HEK293 (cell line): ENCODE results near the gene DDX54.

Source experiments
- CTCF ChIA-PET: fragments of 350-600 bp; formaldehyde crosslinking; extraction: SDS; loops from one replicate; lab custom pipeline; 2021; ENCODE audit warnings: antibody characterized with exemption; lab: Yijun Ruan, JAX
- POLR2A ChIA-PET: fragments of 300-600 bp; formaldehyde crosslinking; extraction: SDS; loops from one replicate; lab custom pipeline; 2020; ENCODE audit warnings: antibody characterized with exemption, inconsistent platforms; lab: Yijun Ruan, JAX
- H3K27ac ChIP-seq: fragments of 200-500 bp; sonication (Bioruptor generic); 2 replicates; pipeline ENCODE4 v1.5.1; 2014; ENCODE audit warnings: low read depth, low read length, control low read depth, inconsistent platforms; ENCODE audit errors: extremely low read depth
- H3K36me3 ChIP-seq, 2 experiments: fragments of 200-500 bp in 1 of 2; sonication (Bioruptor generic) in 1 of 2; 1 replicate in 1 of 2; 2 replicates in 1 of 2; pipeline ENCODE4 v1.5.1; 2014 to 2017; ENCODE audit warnings: inconsistent platforms in 2 of 2, low read length in 2 of 2; ENCODE audit not compliant: control insufficient read depth in 2 of 2, insufficient read depth in 1 of 2
- H3K4me1 ChIP-seq: fragments of 200-500 bp; sonication (Bioruptor generic); 2 replicates; pipeline ENCODE4 v1.5.1; 2014; ENCODE audit warnings: mild to moderate bottlenecking, low read length, inconsistent platforms; ENCODE audit not compliant: control insufficient read depth, insufficient read depth
- H3K4me3 ChIP-seq: 2 replicates; pipeline ENCODE4 v1.5.1; 2011; ENCODE audit warnings: low read depth, mild to moderate bottlenecking, control low read depth, low read length, moderate library complexity
- H3K9me3 ChIP-seq: fragments of 200-500 bp; sonication (Bioruptor generic); 2 replicates; pipeline ENCODE4 v1.5.1; 2014; ENCODE audit warnings: low read depth, low read length, inconsistent platforms; ENCODE audit not compliant: control insufficient read depth, insufficient read depth
- MZF1 ChIP-seq: fragments of 450-650 bp; formaldehyde crosslinking; IDR thresholded peaks from 2 replicates; pipeline ENCODE4 v1.5.1; 2017; ENCODE audit warnings: missing biosample characterization, missing genetic modification characterization, borderline replicate concordance
- OVOL3 ChIP-seq: fragments of 450-650 bp; formaldehyde crosslinking; IDR thresholded peaks from 2 replicates; pipeline ENCODE4 v1.5.1; 2016; ENCODE audit warnings: missing biosample characterization, missing genetic modification characterization
- REPIN1 ChIP-seq: fragments of 450-650 bp; formaldehyde crosslinking; IDR thresholded peaks from 2 replicates; pipeline ENCODE4 v1.5.1; 2017; ENCODE audit warnings: missing biosample characterization, missing genetic modification characterization, low read depth
- SALL2 ChIP-seq: fragments of 450-650 bp; formaldehyde crosslinking; IDR thresholded peaks from 2 replicates; pipeline ENCODE4 v1.5.0; 2017; ENCODE audit warnings: missing biosample characterization, mild to moderate bottlenecking, missing genetic modification characterization, borderline replicate concordance
- SETDB1 ChIP-seq: IDR thresholded peaks from one replicate; pipeline ENCODE4 v1.6.1; 2017; ENCODE audit warnings: mild to moderate bottlenecking, low read length, moderate library complexity, mixed read lengths; ENCODE audit not compliant: insufficient read length
- ZBTB1 ChIP-seq: fragments of 450-650 bp; formaldehyde crosslinking; IDR thresholded peaks from 2 replicates; pipeline ENCODE4 v1.5.1; 2016; ENCODE audit warnings: missing biosample characterization, missing genetic modification characterization
- ZBTB20 ChIP-seq: fragments of 450-650 bp; formaldehyde crosslinking; IDR thresholded peaks from 2 replicates; pipeline ENCODE4 v1.5.1; 2016; ENCODE audit warnings: missing biosample characterization, missing genetic modification characterization
- ZNF221 ChIP-seq: fragments of 450-650 bp; formaldehyde crosslinking; IDR thresholded peaks from 2 replicates; pipeline ENCODE4 v1.5.1; 2017; ENCODE audit warnings: missing biosample characterization, missing genetic modification characterization, borderline replicate concordance
- ZNF23 ChIP-seq: fragments of 450-650 bp; formaldehyde crosslinking; IDR thresholded peaks from 2 replicates; pipeline ENCODE4 v1.5.1; 2016; ENCODE audit warnings: missing biosample characterization, missing genetic modification characterization, borderline replicate concordance
- ZNF335 ChIP-seq: fragments of 450-650 bp; formaldehyde crosslinking; conservative IDR thresholded peaks from 2 replicates; pipeline ENCODE4 v1.5.1; 2016; ENCODE audit warnings: missing biosample characterization, missing genetic modification characterization
- ZNF37A ChIP-seq: fragments of 450-650 bp; IDR thresholded peaks from 2 replicates; pipeline ENCODE4 v1.5.1; 2018; ENCODE audit warnings: missing biosample characterization, missing genetic modification characterization
- ZNF391 ChIP-seq: fragments of 450-650 bp; formaldehyde crosslinking; IDR thresholded peaks from 2 replicates; pipeline ENCODE4 v1.5.1; 2016; ENCODE audit warnings: low read depth, missing biosample characterization, missing genetic modification characterization, borderline replicate concordance
- ZNF394 ChIP-seq: fragments of 450-650 bp; formaldehyde crosslinking; IDR thresholded peaks from 2 replicates; pipeline ENCODE4 v1.5.1; 2016; ENCODE audit warnings: missing biosample characterization, missing genetic modification characterization, mild to moderate bottlenecking, moderate library complexity, borderline replicate concordance
- ZNF561 ChIP-seq: fragments of 450-650 bp; IDR thresholded peaks from 2 replicates; pipeline ENCODE4 v1.5.1; 2018; ENCODE audit warnings: missing biosample characterization, missing genetic modification characterization, borderline replicate concordance
- ZNF768 ChIP-seq: fragments of 450-650 bp; formaldehyde crosslinking; IDR thresholded peaks from 2 replicates; pipeline ENCODE4 v1.5.1; 2018; ENCODE audit warnings: missing biosample characterization, mild to moderate bottlenecking, missing genetic modification characterization
- TF ChIP-seq, protein P1 (sequence below): fragments of 450-650 bp; formaldehyde crosslinking; IDR thresholded peaks from 2 replicates; pipeline ENCODE4 v1.5.1; 2016; ENCODE audit warnings: missing biosample characterization, missing genetic modification characterization
- TF ChIP-seq, protein P2 (sequence below): fragments of 450-650 bp; formaldehyde crosslinking; IDR thresholded peaks from 2 replicates; pipeline ENCODE4 v1.5.1; 2016; ENCODE audit warnings: missing biosample characterization, missing genetic modification characterization
- TF ChIP-seq, protein P3 (sequence below): fragments of 450-650 bp; formaldehyde crosslinking; IDR thresholded peaks from 2 replicates; pipeline ENCODE4 v1.5.1; 2016; ENCODE audit warnings: missing biosample characterization, missing genetic modification characterization

Gene DDX54

DNA sequence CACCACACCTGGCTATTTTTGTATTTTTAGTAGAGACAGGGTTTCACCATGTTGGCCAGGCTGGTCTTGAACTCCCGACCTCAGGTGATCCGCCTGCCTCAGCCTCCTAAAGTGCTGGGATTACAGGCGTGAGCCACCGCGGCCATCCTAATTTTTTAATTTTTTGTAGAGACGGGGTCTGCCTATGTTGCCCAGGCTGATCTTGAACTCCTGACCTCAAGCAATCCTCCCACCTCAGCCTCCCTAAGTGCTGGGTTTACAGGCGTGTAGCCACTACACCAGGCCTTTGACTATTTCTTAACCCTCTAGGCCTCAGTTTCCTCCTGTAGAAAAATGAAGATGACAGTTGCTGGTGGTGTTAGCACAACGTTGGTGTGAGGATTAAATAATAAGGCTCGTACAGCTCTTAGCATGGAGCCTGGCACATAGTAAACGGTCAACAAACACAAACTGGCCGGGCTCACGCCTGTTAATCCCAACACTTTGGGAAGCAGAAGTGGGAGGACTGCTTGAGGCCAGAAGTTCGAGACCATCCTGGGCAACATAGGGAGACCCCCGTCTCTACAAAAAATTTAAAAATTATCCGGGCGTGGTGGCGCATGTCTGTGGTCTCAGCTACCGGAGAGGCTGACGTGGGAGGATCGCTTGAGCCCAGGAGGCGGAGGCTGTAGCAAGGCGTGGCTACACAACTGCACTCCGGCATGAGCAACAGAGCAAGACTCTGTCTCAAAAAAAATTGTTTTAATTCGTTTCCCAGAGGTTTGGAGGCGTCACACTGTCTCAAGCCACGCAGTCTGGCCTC is 979 bp downstream of the DDX54 start (continued):
- TF ChIP-seq, protein P1, sequence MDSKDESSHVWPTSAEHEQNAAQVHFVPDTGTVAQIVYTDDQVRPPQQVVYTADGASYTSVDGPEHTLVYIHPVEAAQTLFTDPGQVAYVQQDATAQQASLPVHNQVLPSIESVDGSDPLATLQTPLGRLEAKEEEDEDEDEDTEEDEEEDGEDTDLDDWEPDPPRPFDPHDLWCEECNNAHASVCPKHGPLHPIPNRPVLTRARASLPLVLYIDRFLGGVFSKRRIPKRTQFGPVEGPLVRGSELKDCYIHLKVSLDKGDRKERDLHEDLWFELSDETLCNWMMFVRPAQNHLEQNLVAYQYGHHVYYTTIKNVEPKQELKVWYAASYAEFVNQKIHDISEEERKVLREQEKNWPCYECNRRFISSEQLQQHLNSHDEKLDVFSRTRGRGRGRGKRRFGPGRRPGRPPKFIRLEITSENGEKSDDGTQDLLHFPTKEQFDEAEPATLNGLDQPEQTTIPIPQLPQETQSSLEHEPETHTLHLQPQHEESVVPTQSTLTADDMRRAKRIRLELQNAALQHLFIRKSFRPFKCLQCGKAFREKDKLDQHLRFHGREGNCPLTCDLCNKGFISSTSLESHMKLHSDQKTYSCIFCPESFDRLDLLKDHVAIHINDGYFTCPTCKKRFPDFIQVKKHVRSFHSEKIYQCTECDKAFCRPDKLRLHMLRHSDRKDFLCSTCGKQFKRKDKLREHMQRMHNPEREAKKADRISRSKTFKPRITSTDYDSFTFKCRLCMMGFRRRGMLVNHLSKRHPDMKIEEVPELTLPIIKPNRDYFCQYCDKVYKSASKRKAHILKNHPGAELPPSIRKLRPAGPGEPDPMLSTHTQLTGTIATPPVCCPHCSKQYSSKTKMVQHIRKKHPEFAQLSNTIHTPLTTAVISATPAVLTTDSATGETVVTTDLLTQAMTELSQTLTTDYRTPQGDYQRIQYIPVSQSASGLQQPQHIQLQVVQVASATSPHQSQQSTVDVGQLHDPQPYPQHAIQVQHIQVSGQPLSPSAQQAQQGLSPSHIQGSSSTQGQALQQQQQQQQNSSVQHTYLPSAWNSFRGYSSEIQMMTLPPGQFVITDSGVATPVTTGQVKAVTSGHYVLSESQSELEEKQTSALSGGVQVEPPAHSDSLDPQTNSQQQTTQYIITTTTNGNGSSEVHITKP (tag by site-specific recombination): peak; percentile 86
- TF ChIP-seq ZNF23 (tag by site-specific recombination): no peak
- no peak for TF ChIP-seq ZNF561 (tag by site-specific recombination)
- no peak for TF ChIP-seq SALL2 (tag by site-specific recombination)
- TF ChIP-seq OVOL3 (tag by site-specific recombination): no peak
- TF ChIP-seq ZNF394: no peak
- TF ChIP-seq, protein P2, sequence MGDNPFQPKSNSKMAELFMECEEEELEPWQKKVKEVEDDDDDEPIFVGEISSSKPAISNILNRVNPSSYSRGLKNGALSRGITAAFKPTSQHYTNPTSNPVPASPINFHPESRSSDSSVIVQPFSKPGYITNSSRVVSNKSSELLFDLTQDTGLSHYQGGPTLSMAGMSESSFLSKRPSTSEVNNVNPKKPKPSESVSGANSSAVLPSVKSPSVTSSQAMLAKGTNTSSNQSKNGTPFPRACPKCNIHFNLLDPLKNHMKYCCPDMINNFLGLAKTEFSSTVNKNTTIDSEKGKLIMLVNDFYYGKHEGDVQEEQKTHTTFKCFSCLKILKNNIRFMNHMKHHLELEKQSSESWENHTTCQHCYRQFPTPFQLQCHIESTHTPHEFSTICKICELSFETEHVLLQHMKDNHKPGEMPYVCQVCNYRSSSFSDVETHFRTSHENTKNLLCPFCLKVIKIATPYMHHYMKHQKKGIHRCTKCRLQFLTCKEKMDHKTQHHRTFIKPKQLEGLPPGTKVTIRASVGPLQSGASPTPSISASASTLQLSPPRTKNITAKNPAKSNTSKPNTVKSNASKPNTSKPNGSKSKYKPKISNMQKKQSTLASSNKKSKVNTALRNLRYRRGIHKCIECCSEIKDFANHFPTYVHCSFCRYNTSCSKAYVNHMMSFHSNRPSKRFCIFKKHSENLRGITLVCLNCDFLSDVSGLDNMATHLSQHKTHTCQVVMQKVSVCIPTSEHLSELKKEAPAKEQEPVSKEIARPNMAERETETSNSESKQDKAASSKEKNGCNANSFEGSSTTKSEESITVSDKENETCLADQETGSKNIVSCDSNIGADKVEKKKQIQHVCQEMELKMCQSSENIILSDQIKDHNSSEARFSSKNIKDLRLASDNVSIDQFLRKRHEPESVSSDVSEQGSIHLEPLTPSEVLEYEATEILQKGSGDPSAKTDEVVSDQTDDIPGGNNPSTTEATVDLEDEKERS (tag by site-specific recombination): no peak
- TF ChIP-seq ZNF221 (tag by site-specific recombination): no peak
- TF ChIP-seq ZBTB20 (tag by site-specific recombination): no peak
- TF ChIP-seq ZBTB1 (tag by site-specific recombination): no peak
- TF ChIP-seq ZNF391: no peak
- no peak for TF ChIP-seq ZNF37A (tag by site-specific recombination)
- TF ChIP-seq MZF1: no peak
- TF ChIP-seq ZNF335 (tag by site-specific recombination): peak; percentile 83

DNA sequence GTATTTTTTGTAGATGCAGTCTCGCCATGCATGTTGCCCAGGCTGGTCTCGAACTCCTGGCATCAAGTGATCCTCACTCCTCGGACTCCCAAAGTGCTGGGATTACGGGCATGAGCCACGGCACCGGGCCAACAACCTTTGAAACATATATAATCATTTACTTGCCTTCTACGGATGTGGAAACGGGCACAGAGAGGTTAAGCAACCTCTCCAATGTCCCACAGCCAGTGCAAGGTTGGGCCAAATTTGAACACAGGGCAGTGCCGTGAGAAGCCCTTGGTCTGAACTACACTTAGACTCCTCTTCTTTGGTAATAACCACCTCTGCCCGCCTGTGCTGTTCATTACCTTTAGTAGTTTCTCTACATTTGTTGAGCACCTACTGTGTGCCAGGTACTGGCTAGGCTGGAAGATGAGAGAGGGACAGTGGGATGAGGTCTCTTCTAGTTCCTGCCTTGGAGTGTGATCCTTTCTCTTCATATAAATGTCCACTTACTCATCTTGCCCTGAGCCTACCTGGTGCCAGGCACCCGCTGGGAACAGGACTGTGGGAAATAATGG is 2.2 kb downstream of the DDX54 start:
- peaks cover 20 to 56% of the 10 kb centered on the region in 2 experiments for H3K36me3 ChIP-seq
- POLR2A ChIA-PET: no interaction called here
- peaks cover 3% of the 10 kb centered on the region; the same call in 1 of the 2 replicates for H3K4me1 ChIP-seq
- no peak overlapping the region for H3K27ac ChIP-seq
- CTCF ChIA-PET: interaction anchor here (0.7 to 1.7 kb wide), 2 partner anchors 9 to 342 kb away, joined by 3 to 11 read pairs; no protein-coding TSS in a partner anchor
- TF ChIP-seq SETDB1 (no peak), ZNF768 (tag by site-specific recombination) (peak; percentile 60; the same call in 1 of the 2 replicates), REPIN1 (tag by site-specific recombination) (no peak)
- TF ChIP-seq, protein P3, sequence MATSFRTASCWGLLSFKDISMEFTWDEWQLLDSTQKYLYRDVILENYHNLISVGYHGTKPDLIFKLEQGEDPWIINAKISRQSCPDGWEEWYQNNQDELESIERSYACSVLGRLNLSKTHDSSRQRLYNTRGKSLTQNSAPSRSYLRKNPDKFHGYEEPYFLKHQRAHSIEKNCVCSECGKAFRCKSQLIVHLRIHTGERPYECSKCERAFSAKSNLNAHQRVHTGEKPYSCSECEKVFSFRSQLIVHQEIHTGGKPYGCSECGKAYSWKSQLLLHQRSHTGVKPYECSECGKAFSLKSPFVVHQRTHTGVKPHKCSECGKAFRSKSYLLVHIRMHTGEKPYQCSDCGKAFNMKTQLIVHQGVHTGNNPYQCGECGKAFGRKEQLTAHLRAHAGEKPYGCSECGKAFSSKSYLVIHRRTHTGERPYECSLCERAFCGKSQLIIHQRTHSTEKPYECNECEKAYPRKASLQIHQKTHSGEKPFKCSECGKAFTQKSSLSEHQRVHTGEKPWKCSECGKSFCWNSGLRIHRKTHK: no peak
- no peaks in the 10 kb centered on the region for H3K9me3 ChIP-seq
- no peak overlapping the region for H3K4me3 ChIP-seq
